Astrocyte of the hippocampus (primary cell): ENCODE data around the gene PCIF1.
A peak's percentile ranks its signal among the peaks of the same experiment; 100 is the strongest.
"Not testable (repeated sequence)": the region's sequence is repeated elsewhere in the genome, so short reads cannot be mapped to it uniquely, and the experiment has no call there.

Source experiments
- DNase-seq: peaks from one replicate; pipeline ENCODE4 v3.0.0; 2011; ENCODE audit warnings: low read depth, low spot score

Gene PCIF1

DNA sequence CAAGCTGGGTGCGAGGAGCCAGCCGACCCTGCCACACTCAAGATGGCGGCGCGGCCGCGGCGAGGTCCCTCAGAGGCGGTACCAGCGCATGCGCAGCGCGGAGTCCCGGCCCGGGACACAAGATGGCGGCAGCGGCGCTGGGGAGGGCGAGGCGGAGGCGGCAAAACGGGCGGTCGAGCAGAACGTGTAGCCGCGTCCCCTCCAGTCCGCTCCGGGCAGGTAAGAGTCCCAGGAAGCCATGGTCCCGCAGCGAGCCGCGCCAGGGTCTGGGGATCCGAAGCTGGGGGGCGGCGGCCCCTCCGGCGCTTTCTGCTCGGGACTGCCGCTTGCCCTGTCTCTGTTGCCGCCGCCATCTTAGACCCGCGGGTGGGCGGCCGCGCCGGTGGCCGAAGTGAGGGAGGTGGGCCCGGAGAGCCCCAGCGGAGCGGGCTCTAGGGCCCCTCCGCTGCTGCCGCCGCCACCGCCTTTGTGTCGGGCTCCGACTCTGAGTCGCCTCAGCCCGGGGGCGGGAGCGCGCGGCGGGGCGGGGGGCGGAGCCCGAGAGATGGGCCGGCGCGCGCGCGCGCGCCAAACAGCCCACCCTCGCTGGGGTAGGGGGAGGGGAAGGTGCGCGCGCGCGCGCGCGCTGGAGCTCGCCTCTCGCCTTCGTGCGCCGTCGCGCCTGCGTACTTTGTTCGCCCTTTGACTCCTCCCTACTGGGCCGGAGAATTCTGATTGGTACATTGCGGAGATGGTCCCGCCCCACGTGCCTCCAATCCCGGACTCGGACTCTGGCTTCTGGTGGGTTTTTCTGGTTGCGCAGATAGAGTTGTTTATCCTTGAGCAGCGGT, at the start of gene PCIF1:
Gene PCIF1, plus strand, starts transcription at position 98 of the 830 bp plus-strand sequence. CDS start 4,317 bp downstream, outside the sequence.
- DNase-seq = peak; percentile 100

- no peak for DNase-seq
Measured at GRCh38 chr20:45886590-45887345, 47.7 kb upstream of the PCIF1 start.

GRCh38 chr20:45887346-45887715, 47.2 kb upstream of the PCIF1 start, which contains the start of gene SPATA25:
Gene SPATA25, minus strand, starts transcription at chr20:45887622. Its CDS starts 32 bp downstream, at chr20:45887590.
- no peak for DNase-seq

GRCh38 chr20:45888681-45889080, 45.8 kb upstream of the PCIF1 start:
- no peak for DNase-seq

DNA sequence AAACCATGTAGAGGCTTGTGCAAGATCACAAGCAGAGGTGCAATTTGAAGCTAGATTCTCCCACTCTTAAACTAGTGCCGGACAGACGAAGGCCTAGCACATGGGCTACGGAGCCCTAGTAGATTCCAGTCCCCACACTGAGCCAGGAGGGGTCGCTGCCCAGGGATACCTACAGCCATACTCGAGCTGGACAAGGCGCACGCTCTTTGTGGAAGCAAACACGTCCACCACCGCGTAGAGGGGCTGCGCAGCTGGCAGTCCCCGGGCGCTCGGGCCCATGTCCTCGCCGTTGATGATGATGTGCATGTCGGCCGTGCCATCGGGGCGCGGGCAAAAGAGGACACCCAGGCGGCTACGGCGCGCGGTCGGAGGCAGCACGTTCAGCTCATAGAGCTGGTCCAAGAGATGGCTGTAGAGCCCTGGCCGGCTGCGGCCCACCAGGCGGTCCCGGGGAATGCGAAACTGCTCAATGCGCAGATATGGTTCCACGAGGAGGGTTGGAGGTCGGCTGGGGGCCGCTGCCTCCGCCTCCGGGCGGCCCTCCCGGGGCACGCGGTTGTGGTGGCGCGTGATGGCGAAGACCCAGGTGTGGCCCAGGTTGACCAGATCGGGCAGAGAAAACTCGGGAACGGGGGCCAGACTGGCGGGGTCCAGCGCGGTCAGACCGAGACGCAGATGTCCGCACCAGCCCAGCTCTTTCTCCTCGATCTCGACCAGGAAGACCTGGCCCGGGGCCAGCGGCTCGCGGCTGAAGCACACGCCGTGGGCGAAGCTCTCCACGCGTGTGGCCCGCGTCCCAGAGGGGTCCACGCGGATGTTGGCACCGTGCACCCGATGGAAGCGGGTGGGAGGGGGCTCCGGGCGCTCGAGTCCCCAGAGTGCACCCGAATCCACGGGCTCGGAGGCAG, 44.2 kb upstream of the PCIF1 start:
- peak; percentile 92 for DNase-seq

GRCh38 chr20:45890985-45891983, 43.2 kb upstream of the PCIF1 start, which contains the start of the genes CTSA and NEURL2:
Gene CTSA, plus strand, starts transcription at chr20:45891335. Its CDS starts 234 bp downstream, at chr20:45891569.
Gene NEURL2, minus strand, starts transcription at chr20:45891208. Its CDS starts 217 bp downstream, at chr20:45890991.
- DNase-seq = peak; percentile 95

- DNase-seq = peak; percentile 41
Measured at GRCh38 chr20:45892049-45892825, 42.2 kb upstream of the PCIF1 start.

DNA sequence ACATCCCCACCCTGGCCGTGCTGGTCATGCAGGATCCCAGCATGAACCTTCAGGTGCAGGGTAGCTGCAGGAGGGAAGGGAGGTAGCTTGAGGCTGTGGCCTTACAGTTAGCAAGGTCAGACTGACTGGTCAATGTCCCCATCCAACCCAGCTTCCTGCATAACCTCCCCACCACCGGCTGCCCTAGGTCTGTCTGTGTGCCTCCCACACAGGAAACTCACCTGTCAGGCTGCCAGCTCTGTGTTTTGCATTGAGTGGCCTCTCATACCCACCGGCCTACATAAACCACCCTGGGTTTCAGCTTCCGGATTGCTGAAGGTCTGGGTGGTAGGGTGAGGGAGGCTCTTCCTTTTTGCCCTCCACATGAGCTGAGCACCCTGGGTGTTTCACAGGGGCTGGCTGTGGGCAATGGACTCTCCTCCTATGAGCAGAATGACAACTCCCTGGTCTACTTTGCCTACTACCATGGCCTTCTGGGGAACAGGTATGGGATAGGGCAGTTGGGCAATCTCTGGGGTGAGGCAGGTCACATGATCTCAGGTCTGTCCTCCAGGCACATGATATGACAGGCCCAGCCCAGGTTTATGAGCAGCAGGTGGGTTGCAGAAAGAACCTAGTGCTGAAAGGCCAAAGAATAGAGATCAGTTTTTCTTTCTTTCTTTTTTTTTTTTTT, 41.5 kb upstream of the PCIF1 start:
- no peak for DNase-seq

DNA sequence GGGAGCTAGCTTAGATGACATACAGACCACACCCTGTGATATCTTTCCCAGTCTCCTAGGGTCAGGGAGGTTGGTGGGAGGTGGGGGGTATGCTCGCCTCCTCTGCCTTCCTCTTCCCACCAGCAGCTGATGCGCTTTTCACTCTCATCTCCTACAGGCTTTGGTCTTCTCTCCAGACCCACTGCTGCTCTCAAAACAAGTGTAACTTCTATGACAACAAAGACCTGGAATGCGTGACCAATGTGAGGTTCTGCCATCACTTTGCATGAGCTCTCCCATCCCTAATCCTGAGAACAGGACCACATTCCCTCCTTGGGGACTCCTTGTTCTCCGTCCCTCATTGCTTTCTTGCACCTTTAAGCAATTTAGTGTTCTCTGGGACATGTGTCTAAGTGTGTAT, 40.7 kb upstream of the PCIF1 start:
- no peak for DNase-seq

DNA sequence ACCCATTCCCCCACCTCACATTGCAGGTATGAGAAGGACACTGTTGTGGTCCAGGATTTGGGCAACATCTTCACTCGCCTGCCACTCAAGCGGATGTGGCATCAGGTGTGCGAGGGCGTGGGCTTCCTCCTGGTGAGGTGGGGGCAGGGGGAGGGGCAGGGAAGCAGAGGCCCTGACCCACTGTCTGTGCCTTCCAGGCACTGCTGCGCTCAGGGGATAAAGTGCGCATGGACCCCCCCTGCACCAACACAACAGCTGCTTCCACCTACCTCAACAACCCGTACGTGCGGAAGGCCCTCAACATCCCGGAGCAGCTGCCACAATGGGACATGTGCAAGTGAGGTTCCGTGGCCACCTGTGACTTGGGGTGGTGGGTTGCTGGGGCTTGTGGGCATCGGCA, 39.7 kb upstream of the PCIF1 start:
- no peak for DNase-seq

- DNase-seq = no peak
Measured at GRCh38 chr20:45896641-45897161, 37.8 kb upstream of the PCIF1 start.

GRCh38 chr20:45897289-45897688, 37.2 kb upstream of the PCIF1 start:
- no peak for DNase-seq

- DNase-seq = no peak
Measured at GRCh38 chr20:45897692-45898091, 36.8 kb upstream of the PCIF1 start.

DNA sequence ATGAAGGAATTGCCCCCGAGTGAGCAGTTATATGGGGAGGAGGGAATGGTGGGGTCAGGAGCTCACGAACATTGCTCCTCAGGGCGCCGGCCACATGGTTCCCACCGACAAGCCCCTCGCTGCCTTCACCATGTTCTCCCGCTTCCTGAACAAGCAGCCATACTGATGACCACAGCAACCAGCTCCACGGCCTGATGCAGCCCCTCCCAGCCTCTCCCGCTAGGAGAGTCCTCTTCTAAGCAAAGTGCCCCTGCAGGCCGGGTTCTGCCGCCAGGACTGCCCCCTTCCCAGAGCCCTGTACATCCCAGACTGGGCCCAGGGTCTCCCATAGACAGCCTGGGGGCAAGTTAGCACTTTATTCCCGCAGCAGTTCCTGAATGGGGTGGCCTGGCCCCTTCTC, 36.2 kb upstream of the PCIF1 start:
- no peak for DNase-seq

- DNase-seq = no peak
Measured at GRCh38 chr20:45899046-45899835, 35.2 kb upstream of the PCIF1 start.

DNA sequence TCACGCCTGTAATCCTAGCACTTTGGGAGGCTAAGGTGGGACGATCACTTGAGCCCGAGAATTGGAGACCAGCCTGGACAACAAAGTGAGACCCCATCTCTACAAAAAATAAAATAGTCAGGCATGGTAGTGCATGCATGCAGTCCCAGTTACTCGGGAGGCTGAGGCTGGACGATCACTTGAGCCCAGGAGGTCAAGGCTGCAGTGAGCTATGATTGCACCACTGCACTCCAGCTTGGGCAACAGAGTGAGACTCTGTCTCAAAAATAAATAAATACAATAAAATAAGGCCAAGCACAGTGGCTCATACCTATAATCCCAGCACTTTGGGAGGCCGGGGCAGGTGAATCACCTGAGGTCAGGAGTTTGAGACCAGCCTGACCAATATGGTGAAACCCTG, 33.2 kb upstream of the PCIF1 start:
- not testable (repeated sequence) for DNase-seq

- DNase-seq = no peak
Measured at GRCh38 chr20:45902199-45902701, 32.2 kb upstream of the PCIF1 start.
